Stimulated activated CD8-positive, alpha-beta memory T cell treated with anti-CD3 and anti-CD28 coated beads, Interleukin-15, amount 100 ng/mL, for 48 hours (primary cell): Measurements from ENCODE around the gene CDK14.

ENCODE experiments used
- DNase-seq, 2 donors: peaks; one replicate each; pipeline ENCODE4 v3.0.0-alpha.2; 2020; ENCODE audit warnings: low read depth in 2 of 2

CDK14 gene

DNA sequence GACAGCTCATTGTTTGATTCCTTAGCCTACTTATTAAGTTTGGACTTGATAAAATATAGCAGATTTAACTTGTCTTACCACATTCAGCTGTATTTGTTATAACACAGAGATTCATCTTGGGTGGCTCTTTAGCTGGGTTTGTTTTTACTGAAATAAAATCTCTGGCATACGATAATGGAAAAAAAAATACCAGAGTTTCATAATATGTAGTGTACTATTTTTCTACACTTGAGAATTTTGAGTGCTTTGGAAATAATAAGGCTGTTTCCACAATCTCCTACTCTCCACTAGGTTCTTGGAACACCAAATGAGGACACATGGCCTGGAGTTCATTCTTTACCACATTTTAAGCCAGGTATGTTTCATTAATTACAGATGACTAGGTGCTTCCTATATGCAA lies 449.5 kb downstream of the CDK14 start:
- no peak for DNase-seq

DNA sequence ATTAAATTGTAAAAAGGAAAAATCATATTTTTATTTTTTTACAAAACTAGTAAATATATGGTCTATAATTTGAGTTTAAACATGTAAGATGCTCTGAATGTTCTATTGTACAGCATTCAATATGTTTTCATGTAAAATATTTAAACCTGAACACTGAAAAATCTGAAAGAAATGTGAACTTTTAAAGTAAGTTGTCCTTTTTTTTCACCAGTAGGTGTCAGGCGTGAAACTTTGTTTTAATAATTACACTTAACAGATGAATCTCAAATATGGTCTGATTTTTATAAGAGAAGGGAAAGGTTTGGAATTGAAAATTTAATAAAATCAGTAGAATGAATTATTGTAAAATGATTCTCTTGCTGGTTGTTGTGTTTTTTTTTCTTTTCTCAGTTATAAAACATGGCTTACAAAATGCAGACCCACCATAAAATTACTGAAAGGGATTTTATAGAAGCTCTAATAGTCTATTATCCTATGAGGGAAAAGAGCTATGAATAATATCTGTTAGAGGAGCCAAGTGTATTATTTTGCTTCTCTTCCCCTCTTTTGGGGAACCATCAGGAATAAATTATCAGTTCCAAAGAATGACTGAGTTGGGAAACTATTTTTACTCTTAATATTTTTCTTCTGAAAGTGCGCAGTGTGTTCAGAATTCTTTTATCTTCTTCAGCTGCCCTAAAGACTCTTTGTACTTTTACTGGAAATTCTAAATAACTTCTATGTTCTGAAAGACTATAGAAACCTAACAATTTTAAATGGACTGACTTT lies 450.4 kb downstream of the CDK14 start:
- no peak for DNase-seq

DNA sequence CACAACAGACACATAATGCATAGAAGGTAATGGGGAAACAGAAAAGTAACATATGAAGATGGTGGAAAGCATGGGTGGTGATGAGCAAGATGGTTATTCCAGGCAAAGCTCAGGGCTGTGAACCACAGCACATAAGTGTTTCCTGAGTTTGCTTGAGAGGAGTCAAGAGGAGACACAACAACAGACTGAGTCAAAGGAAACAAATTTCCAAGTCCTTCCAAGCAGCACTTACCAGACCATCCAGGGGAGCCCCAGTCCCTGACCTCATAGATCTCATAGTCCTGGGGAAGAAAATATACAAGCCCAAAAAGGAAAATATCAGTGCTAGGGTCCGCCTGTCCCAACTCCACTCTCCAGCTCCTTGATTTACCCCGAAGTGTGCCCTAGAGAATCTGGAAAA lies 451.5 kb downstream of the CDK14 start:
- no peak for DNase-seq

DNA sequence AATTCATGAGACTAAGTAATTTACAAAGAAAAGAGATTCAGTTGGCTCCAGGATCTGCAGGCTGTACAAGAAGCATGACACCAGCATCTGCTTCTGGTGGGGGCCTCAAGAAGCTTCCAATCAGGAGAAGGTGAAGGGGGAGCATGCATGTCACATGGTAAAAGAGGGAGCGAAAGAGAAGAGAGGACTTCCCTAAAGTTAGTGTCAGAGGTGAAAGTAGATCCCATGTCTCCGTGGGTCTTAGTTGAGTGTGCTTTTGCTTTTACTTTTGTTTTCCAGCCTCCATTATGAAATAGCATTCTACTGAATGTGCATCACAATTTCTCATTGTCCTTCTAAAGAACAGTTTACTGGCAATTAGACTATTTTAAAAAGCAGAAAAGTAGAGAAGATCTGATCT lies 454.6 kb downstream of the CDK14 start:
- DNase-seq: no peak

DNA sequence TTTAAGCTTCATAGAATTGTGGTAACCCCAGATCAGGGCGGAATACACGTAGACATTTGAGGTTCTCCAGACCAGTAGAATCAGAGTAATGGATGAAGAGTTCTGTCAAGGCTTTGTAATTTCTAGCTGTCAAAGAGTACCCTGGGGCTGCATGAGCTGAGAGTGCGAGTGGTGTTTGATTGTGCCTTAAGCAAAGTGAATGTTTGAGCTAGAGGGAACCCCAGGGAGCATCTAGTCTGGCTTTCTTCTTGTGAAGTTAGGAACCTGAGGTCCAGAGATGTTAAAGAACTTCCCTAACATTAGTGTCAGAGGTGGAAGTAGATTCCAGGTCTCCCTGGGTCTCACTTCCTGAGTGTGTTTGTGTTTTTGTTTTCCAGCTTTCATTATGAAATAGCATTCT lies 455.8 kb downstream of the CDK14 start:
- DNase-seq: no peak

DNA sequence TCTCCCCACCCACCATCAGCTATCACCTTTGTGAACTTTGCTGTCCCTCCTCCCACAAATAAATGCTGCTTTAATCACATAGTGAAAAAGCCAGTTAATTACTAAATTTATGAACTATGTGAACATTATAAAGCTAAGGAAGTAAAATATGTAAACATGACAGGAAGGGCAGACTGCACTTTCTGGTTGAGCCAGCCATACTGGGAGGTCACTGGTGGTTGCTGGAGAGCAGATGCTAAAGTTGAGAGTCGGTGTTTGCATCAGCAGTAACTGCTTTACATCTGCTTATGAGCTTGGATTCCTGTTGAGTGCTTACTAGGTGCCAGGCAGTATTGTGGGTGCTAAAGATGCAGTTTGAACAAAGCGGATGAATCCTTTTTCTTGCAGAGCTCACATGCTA lies 458.3 kb downstream of the CDK14 start:
- DNase-seq: no peak

DNA sequence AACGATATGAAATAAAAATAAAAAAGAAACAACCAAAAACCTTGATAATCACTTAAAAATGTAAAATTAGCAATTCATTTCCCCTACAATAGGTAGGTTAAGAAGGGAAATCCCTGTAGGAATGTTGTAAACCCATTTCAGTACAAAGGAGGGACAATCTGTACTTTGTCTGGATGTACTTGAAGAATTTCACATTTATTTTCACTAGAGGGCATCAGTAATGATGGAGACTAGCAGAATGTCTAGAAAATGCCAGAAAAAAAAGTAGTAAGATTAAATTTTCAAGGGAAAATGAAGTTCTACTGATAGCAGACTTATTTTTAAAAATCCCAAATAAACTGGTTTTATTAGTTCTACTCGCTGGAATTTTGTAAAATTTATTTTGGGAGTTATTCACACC lies 459.1 kb downstream of the CDK14 start:
- DNase-seq: no peak

DNA sequence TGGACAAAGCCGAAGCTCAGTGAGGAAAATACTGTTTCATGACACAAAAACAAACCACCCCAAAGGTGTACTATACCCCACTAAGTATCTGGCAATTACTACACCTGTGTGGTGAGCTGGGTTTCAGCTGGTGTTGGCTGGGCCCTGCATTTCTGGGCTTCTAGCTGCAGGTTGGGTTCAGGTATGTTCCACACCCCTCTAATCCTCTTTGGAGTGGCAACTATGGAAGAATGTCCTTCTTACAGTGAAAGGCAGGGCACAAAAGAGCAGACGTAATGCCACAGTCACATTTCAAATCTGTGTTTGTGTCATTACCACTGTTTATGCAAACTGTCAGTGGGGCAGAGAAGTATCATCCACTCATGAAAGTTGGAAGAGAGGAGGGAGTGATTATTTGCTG lies 466.6 kb downstream of the CDK14 start:
- DNase-seq: no peak

DNA sequence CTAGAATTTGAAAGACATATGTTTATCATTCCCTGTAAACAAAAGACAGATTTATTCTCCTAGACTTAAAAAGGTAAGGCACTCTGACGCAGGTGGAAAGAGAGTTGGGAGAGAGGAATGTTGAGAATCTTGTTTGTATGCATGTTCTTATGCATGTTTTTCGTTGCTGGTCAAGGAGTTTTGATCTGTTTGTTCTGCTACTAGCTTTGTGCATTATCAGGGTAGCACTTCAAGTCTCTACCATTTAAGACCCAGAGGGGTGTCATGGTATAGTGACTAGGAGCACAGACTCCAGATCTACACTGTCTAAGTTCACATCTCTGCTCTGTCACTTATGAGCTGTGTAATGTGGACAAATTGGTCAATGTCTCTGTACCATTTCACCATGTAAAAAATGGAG lies 467.9 kb downstream of the CDK14 start:
- DNase-seq: no peak

DNA sequence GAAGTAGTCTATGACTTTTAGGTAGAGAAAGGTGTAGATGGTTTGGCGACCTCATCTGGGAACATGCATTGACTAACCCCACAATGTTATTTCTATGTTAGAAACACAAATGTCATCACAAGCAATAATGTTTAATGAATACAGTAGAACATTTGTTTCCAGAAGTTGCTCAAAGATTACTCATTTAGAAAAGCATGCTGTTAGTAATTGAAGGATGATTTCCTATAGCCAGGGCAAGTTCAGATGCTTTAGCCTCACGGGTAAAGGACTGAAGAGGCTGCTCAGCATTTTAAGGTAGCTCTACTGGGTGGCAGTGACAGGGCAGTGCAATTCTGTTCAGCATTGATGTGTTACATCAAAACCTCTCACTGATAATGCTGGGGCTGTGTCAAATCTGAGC lies 468.8 kb downstream of the CDK14 start:
- DNase-seq: no peak

DNA sequence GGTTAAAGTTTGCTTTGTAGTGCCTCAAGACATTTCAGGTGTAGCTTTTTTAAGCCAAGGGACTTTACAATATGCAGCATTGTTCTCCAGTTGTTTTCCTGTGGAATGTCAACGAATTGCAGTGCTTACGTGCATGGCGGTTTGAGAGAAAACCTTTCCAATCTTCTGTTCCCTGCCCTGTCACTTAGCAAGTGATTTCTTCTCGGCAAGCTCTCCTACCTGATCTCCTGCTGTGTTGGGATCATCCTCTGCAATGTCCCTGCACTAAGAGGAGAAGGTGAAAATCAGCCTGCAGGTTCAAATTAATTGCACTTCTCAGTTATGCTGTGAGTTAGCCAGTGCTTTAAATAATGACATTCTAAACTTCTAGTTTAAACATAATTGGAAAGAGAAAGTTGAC lies 470.5 kb downstream of the CDK14 start:
- no peak for DNase-seq

DNA sequence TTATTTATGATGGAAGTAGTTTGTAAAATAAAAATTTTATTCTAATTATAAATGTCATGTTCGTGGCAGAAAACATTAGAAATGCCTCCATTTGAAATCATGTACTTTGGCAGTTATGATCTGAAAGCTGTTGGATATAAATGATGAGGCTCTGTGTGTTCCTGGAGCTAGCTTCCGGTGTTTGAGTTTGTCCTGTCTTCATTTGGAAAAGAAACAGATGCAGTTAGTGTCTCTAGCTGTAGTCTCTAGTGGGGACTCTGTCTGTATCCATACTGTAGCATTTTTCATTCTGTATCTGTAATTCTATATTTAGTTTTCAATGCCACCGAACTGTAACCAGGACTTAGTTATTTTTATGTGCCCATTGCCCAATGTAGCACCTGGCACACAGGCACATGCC lies 471.1 kb downstream of the CDK14 start:
- no peak for DNase-seq

DNA sequence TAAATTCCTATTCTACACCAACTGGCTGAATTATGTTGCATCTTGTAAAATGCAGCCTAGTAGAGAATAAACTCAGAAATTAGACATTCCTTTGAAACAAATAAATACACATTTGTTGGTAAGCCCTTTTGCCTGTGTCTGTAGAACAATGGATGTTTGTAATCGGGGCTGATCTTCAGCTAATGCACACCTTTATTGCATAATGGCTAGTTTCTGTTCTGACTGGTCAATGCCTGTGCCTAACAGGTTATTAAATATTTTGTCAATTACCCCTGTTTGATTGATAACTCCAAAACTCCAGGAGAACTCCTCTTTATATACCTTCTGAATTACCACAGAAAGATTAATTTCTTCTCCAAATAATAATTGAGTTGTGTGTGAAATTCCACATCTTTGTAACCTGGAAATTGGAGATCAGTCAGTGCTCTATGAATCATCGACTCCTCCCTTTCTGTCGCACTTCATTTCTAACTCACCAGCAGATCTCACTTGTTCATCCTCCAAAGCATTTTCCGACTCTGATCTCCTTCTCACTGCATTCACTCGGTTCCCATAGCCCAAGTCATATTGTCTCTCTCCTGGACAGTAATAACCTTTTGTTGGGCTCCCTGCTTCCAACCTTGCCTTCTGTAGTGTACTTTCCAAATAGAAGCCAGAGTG lies 472.1 kb downstream of the CDK14 start:
- DNase-seq: no peak

DNA sequence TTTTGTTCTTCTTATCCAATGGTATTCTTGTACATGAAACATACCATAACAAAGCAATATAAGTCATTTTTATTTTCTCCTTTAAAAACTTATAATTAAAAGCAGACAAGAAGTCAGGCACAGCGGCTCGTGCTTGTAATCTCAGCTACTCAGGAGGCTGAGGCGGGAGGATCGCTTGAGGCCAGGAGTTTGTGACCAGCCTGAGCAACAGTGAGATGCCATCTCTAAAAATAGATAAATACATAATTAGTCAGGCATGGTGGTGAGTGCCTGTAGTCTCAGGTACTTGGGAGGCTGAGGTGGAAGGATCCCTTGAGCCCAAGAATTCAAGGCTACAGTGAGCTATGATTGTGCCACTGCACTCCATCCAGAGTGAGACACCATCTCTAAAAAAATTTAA lies 473.0 kb downstream of the CDK14 start:
- no peak for DNase-seq

DNA sequence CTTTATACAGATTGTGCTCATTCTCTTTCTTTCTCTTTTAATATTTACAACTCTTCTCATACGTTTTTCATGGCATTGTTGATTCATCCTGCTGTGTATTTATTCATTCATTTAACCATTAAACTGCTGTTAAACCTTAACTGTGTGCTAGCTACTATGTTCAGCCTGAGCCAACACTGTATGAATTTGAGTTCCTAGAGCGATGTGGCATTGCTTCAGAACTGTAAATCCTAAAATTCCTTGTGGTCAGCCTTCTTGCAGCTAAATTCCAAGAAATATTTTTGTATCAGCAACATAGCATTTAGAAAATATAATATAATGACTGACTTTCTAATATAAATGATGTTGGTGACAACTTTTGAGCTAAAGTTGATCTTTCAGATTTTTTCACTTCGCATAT lies 483.4 kb downstream of the CDK14 start:
- no peak for DNase-seq

DNA sequence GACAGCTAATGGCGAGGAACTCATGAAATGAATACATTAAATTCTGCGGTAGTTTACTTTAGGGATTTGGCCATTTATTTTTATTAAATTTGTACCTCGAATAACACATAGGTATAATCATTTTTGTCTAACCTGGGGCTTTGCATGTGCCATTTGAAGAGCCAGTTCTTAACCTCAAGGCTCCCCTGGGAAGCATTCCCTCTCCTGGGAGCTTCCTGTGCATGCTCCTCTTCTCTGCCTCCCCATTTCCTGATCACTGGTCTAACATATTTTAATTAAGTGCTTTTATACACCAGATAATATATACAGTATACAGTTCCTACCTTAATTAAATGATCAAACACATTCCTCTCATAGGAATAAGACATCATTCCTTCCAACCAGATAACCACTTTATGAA lies 484.2 kb downstream of the CDK14 start:
- no peak for DNase-seq

DNA sequence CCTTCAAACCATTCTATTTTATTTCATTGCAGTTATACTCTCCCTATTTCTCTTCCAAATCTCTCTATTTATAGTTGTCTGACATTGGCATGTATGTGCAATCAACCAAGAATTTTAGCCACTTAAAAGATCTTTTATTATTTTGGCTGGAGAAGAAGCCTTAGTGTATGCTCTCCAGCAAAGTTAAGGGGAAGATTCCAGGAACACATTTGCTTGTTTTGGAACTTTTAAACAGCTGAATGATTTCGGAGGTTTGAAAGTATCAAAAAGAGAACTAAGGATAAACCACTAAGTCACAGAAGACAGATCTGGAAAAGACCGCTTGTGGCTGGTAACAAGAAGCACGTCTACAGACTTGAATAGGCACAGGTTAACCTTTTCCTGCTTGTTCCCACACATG lies 485.9 kb downstream of the CDK14 start:
- DNase-seq: no peak

DNA sequence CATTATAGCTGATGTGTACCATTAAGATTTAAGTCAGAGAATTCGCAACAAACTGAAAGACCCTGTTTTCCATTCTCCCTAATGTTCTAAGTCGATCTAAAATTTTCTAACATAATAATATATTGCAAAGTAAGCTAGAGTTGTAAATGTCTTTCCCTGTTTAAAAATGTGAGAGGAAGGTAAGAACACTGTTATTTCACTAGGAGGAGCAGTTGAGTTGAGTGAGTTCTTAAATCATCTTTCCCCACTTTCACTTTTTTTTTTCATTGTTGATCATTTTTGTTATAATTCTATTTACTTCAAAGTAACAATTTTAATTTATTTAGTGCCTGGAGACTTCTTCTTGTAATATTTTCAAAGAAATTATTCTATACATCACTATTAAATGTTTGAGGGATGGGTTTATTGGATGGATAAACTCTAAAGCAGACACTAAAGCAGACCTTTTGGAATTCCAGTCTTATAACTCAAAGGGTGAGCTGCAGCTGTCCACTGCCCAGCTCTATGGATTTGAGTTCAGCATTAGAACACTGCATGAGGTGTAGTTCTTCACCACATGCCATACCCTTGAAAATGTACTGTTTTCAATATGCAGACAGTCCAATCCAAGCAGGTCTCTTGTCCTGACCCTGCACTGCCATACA lies 486.9 kb downstream of the CDK14 start:
- no peak for DNase-seq

DNA sequence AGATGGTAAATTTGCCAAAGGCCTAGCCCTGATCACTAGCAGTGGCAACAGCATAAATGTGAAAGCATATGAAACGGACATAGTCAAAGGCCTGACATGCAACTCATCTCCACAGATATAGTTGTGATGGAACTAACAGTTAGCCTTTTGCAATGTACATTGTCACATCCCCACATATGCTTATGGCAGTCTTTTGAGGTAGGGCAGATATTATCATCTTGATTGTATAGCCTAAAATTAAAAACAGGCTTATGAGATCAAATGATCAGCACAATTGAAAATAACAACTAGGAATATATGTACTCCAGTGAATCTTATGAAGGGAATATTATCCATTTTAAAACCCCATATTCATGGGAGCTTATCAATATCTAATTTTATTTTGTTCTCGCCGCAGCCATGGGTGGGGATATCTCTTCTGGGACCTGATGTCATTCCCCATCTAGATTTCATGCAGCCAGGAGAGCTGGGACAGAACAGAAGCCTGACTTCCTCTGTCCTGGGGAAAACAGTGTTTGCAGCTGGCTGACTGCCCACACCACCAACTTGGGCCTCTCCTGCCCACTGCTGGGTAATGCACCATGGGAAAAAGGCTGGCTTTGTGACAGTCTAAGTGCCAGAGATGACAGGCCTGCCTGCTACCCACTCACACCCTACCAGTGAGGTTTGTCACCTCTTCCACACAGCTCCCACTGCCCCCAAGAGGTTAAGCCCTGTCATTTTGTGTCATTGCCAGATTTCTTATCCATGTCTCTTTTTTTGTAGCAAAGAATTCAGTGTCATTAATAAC lies 487.9 kb downstream of the CDK14 start:
- peak in 1 of 2 donors; percentile 4 for DNase-seq

DNA sequence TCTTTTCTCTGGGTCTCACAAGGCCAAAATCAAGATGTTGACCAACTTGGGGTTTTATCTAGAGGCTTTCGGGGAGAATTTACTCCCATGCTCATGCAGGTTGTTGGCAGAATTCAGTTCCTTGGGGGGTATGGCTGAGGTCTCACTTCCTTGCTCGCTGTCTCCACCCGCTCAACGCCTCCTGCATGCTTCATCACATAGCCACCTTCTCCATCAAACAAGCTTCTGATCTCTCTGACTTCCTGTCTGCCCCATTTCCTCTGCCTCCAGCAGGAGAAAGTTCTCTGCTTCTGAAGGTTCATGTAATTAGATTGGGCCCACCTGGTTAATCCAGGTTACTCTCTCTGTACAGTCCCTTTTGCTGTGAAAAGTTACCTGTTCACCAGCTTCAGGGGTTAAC lies 489.1 kb downstream of the CDK14 start:
- DNase-seq: no peak

DNA sequence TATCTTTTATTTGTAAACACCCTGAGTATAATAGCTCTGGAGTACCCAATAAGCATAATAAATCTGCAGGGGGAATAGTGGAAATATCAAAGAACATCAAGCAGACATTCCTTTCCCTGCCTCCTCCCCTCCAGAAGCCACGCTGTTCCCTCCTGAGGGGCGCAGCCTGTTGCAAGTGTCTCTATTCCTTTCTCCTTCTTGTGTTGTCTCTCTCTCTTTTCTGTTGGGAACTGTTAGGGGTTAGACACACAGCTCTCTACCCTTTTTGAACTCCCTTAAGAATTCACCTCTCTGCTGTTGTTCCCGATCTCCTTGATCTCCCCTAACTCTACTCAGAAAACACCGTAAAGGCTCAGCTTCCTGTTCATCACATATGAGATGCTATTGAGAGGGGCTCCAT lies 490.1 kb downstream of the CDK14 start:
- DNase-seq: no peak

DNA sequence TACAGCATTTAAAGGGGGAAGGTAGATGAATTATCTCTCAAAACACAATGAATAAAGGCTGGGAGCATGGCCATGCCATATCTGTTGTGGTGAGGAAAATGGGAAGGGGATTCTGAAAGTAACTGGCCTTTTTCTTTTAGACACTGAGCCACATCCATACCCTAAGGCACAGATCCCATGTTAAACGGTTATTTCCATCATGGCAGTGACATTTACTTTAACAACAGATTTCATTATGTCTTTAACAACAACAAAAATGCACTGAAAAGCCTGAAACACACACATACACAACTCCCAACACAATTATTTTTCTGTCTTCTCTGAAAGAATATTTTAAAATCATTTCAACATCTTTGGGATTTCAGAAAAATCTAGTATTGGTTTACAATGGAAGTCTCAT lies 492.0 kb downstream of the CDK14 start:
- no peak for DNase-seq
